Activated CD4-positive, alpha-beta T cell treated with anti-CD3 and anti-CD28 coated beads, Interleukin-2, Interleukin-6, amounts not matched to agents 100 ng/mL and 50 ng/mL, durations not matched to agents 16 hours and 8 hours (primary cell): ENCODE measurements around the gene LRPAP1.

Experiments used
- DNase-seq: peaks from one replicate; pipeline ENCODE4 v3.0.0-alpha.2; 2020

LRPAP1 gene

GRCh38 chr4:3498901-3499510, 33.2 kb downstream of the LRPAP1 start:
- DNase-seq = no peak

- DNase-seq = no peak
Measured at GRCh38 chr4:3498407-3498806, 33.8 kb downstream of the LRPAP1 start.

GRCh38 chr4:3497523-3498389, 34.5 kb downstream of the LRPAP1 start:
- DNase-seq = no peak

GRCh38 chr4:3497095-3497494, 35.1 kb downstream of the LRPAP1 start:
- DNase-seq = no peak

- DNase-seq = no peak
Measured at GRCh38 chr4:3496021-3496420, 36.2 kb downstream of the LRPAP1 start.

- DNase-seq = no peak
Measured at GRCh38 chr4:3495204-3495975, 36.8 kb downstream of the LRPAP1 start.

GRCh38 chr4:3494462-3494871, 37.8 kb downstream of the LRPAP1 start:
- DNase-seq = no peak

- DNase-seq = no peak
Measured at GRCh38 chr4:3493720-3494461, 38.3 kb downstream of the LRPAP1 start.

GRCh38 chr4:3492741-3493719, 39.2 kb downstream of the LRPAP1 start:
- DNase-seq = no peak

GRCh38 chr4:3491681-3492405, 40.4 kb downstream of the LRPAP1 start:
- DNase-seq = no peak

- no peak for DNase-seq
Measured at GRCh38 chr4:3489451-3489962, 42.7 kb downstream of the LRPAP1 start.

- no peak for DNase-seq
Measured at GRCh38 chr4:3488820-3489219, 43.4 kb downstream of the LRPAP1 start.

GRCh38 chr4:3487861-3488260, 44.4 kb downstream of the LRPAP1 start:
- DNase-seq = no peak

- DNase-seq = no peak
Measured at GRCh38 chr4:3486541-3487540, 45.4 kb downstream of the LRPAP1 start.

GRCh38 chr4:3485886-3486540, 46.2 kb downstream of the LRPAP1 start:
- DNase-seq = no peak

GRCh38 chr4:3485011-3485791, 47.0 kb downstream of the LRPAP1 start:
- no peak for DNase-seq

GRCh38 chr4:3484057-3484973, 47.9 kb downstream of the LRPAP1 start:
- DNase-seq = no peak
